GM12874 (cell line): ENCODE results near the gene FRY.
A peak's percentile ranks its signal among the peaks of the same experiment; 100 is the strongest.

ENCODE experiments used
- CTCF ChIP-seq: IDR thresholded peaks from 2 replicates; pipeline ENCODE4 v1.5.1; 2011; ENCODE audit warnings: low read depth, mild to moderate bottlenecking, control low read depth, low read length, moderate library complexity; ENCODE audit not compliant: insufficient read depth

FRY gene

DNA sequence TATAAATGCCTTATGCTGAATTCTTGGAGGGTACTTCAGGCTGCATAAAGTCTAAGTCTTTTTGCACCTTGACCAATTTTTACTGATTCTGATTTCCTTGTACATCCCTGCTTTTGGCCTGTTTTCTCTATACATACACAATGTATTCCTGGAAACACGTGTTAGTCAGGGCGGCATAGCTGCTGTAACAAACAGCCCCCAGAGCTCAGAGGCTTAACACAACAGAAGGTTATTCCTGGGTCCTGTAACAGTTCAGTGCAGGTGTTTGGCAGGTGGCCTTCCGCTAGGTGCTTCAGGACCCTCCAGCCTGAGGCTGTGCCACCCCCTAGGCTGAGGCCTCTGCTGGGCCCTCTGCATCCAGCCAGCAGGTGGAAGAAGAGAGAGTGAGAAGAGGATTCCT, 200.7 kb downstream of the FRY start:
- no peak for TF ChIP-seq CTCF

- no peak for TF ChIP-seq CTCF
Observed at GRCh38 chr13:32233062-32233461, 201.5 kb downstream of the FRY start.

DNA sequence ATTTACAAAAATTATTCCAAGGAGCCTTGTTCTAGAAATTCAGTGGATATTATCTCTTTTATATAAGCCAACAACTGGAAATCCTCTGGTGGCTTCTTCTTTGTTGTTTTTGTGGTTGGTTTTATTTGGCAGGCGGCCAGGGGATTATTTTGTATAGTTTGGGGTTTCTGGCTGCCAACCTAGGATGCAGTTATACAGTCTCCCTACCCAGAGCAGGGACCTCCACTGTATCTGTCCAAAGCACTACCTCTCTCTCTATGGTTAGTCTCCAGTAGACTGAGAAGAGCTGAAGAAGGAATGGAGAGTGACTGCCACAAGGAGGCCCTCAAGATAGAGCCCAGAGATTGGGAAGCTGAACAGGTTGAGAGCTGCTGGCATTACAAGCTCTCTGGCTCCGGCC, 203.3 kb downstream of the FRY start:
- TF ChIP-seq CTCF = no peak

DNA sequence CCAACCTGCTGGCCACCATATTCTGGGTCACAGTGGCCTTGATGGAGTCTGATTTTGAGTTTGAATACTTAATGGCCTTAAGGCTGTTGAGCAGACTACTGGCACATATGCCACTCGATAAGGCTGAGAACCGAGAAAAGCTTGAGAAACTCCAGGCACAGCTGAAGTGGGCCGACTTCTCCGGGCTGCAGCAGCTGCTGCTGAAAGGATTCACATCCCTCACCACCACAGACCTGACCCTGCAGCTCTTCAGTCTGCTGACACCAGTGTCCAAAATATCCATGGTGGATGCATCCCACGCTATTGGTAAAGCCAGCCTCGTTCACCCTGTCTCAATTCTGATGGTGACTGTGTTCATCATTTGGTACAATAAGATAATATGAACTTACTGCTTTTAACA, 206.1 kb downstream of the FRY start:
- no peak for TF ChIP-seq CTCF

GRCh38 chr13:32243695-32244094, 212.1 kb downstream of the FRY start:
- TF ChIP-seq CTCF = no peak

DNA sequence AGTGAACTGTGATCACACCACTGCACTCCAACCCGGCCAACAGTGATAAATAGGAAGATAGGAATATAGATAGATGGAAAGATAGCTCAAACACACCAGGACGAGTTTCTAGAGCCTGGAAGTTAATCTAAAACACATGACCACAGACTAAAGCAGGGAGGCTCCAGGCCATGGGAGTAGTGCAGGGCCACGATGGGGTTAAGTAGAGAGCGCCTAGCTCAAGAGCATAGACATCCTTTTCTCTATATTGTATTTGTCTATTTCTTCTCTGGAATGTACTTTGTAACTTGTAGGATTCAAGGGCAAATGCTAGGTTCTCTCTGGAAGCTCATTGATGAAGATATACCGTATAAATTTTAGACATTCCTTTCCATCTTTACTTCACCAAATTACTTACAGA, 214.0 kb downstream of the FRY start:
- TF ChIP-seq CTCF = no peak

GRCh38 chr13:32246468-32246867, 214.9 kb downstream of the FRY start:
- peak; percentile 84 for TF ChIP-seq CTCF

GRCh38 chr13:32247887-32248286, 216.3 kb downstream of the FRY start:
- no peak for TF ChIP-seq CTCF
